ENCODE data around the gene AUH.
"Not testable (repeated sequence)": the region's sequence is repeated elsewhere in the genome, so short reads cannot be mapped to it uniquely, and the experiment has no call there.

AUH gene

DNA sequence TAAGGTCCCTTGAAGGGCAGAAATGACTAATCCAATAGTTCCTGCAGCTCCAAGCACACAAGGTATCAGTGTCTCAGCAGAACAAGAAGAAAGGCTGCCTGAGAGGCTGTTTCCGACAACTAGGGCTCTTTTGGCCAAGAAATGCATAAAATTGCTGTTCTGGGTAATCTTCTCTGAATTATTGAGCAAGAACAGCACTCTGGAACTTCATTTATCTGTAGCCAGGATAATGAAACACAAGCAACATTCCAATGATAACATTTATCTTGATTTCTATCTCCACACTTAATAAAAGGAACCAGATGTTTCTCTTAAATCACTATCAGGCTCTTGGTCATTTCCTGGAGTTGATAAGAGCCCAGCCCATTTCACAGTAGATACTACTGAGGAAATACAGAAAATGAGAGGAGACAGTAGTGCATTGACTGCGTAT lies 17.0 kb upstream of the AUH start:
- TF ChIP-seq, protein P1, sequence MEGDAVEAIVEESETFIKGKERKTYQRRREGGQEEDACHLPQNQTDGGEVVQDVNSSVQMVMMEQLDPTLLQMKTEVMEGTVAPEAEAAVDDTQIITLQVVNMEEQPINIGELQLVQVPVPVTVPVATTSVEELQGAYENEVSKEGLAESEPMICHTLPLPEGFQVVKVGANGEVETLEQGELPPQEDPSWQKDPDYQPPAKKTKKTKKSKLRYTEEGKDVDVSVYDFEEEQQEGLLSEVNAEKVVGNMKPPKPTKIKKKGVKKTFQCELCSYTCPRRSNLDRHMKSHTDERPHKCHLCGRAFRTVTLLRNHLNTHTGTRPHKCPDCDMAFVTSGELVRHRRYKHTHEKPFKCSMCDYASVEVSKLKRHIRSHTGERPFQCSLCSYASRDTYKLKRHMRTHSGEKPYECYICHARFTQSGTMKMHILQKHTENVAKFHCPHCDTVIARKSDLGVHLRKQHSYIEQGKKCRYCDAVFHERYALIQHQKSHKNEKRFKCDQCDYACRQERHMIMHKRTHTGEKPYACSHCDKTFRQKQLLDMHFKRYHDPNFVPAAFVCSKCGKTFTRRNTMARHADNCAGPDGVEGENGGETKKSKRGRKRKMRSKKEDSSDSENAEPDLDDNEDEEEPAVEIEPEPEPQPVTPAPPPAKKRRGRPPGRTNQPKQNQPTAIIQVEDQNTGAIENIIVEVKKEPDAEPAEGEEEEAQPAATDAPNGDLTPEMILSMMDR (IDR thresholded peaks at IDR 0.05; ENCODE audit: control insufficient read depth, extremely low read depth, insufficient read depth), result no peak
- no peak overlapping the region for H3K4me3 ChIP-seq (ENCODE audit: low read depth, low read length)
- no peak for DNase-seq (ENCODE audit: low read depth)

DNA sequence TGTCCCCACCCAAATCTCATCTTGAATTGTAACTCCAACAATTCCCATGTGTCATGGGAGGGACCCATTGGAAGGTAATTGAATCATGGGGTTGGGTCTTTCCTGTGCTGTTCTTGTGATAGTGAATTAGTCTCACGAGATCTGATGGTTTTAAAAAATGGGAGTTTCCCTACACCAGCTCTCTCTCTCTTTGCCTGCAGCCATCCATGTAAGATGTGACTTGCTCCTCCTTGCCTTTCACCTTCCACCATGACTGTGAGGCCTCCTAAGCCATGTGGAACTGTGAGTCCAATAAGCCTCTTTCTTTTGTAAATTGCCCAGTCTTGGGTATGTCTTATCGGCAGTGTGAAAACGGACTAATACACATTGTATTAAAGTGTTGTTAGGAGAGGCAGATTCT lies 16.3 kb upstream of the AUH start:
- not testable (repeated sequence) for DNase-seq (ENCODE audit: low read depth); H3K4me3 ChIP-seq (ENCODE audit: low read depth, low read length)

DNA sequence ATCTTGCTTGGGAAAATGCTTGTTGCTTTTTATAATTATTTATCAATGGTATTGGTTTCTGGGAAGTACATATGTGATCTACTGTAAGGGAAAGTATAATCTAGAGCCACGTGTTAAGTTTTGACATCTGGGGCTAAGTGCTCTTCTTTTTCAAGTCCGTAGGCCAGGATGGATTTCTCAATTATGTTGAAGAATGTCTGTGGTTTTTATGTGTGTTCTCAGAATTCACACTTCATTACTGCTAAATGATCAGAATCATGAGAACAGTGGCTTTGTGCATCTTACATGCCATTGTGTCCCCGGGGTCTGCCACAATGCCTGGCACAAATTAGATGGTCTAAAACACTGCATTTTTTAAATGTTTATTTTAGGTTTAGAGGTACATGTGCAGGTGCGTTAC lies 14.5 kb upstream of the AUH start:
- no peak overlapping the region for H3K4me3 ChIP-seq (ENCODE audit: low read depth, low read length)
- no peak for DNase-seq (ENCODE audit: low read depth)
- TF ChIP-seq, protein P1 (IDR thresholded peaks at IDR 0.05; ENCODE audit: control insufficient read depth, extremely low read depth, insufficient read depth), result no peak

DNA sequence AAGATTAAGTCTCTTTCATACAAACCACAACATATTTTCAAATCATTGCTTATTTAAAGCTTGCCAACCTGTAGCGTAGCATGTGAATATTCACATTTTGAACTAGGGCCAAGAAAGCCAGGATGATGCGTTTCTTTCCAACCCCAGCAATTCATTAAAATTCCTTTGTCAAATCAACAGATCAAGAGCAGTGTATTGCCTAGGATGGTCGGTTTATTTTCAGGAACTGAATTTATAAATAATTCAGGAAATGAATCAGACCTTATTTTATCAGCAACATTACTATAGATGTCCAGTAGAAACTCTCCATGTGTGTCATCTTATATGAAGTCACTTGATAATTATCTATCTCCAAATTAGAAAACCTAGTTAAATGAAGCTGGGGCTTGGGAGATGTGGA lies 13.2 kb upstream of the AUH start:
- H3K4me3 ChIP-seq (ENCODE audit: low read depth, low read length), result no peak overlapping the region
- TF ChIP-seq, protein P1 (IDR thresholded peaks at IDR 0.05; ENCODE audit: control insufficient read depth, extremely low read depth, insufficient read depth), result no peak
- DNase-seq (ENCODE audit: low read depth), result no peak

DNA sequence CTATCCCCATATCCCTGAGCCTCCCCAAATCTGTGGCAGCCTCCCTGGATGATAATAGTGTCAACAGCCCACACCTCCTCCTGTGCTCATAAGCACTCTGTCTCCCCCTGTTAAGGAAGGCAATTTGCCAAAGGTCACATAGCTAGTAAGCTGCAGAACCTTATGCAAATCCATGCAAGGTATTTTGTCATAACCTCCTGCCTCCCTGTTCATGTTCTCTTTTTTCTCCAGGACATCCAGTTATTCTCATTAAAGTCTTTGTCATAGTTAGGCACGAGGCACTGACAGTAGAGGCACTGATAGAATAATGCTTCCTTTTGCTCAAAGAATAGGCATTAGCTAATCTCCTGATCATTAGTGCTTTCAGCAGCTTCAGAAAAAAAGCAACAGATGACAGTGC lies 10.2 kb upstream of the AUH start:
- TF ChIP-seq, protein P1 (IDR thresholded peaks at IDR 0.05; ENCODE audit: control insufficient read depth, extremely low read depth, insufficient read depth), result no peak
- H3K4me3 ChIP-seq (ENCODE audit: low read depth, low read length), result no peak overlapping the region
- DNase-seq (ENCODE audit: low read depth), result no peak

DNA sequence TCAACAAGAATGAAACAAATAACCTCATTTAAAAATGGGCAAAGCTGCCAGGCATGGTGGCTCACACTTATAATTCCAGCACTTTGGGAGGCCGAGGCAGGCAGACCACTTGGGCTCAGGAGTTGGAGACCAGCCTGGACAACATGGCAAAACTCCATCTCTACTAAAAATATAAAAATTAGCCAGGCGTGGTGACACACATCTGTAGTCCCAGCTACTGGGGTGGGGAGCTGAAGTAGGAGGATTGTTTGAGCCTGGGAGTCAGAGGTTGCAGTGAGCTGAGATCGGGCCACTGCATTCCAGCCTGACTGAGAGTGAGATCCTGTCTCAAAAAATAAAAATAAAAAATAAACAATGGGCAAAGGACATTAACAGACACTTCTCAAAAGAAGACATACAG lies 8.3 kb upstream of the AUH start:
- DNase-seq (ENCODE audit: low read depth); H3K4me3 ChIP-seq (ENCODE audit: low read depth, low read length): not testable (repeated sequence)

DNA sequence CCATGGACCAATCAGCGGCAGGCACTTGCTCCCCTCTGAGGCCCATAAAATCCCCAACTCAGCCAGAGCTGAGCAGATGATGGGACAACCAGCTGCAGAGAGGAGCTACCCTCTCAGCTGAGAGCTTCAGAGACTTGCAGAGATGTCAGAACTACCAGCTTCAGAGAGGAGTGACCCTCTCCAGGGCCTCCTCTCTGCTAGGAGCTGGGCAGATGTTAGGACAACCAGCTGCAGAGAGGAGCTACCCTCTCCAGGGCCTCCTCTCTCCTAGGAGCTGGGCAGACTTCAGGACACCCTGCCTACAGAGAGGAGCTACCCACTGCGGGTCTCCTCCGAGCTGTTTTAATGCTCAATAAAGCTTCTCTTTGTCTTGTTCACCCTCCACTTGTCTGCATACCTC lies 3.0 kb upstream of the AUH start:
- no peak overlapping the region for H3K4me3 ChIP-seq (ENCODE audit: low read depth, low read length)
- DNase-seq (ENCODE audit: low read depth), result no peak
- TF ChIP-seq, protein P1 (IDR thresholded peaks at IDR 0.05; ENCODE audit: control insufficient read depth, extremely low read depth, insufficient read depth), result no peak

DNA sequence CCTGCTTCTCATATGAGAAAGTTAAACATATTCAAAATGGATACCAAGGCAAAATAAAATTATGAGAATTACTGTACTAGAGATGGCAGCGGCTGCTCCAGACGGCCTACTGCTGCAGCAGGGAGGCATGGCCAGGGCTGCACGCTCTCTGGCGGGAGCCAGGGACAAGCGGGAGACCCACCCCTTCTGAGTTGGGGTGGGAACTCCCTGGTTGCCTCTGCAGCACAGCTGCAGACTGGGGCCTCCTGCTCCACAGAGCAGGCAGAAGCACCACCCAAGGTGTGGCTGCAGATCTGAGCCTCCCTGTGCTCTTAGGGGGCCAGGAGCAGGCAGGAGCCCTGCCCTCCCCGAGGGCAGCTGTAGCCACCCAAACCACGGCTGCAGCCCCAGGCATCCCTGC lies 2.3 kb upstream of the AUH start:
- TF ChIP-seq, protein P1 (IDR thresholded peaks at IDR 0.05; ENCODE audit: control insufficient read depth, extremely low read depth, insufficient read depth), result no peak
- DNase-seq (ENCODE audit: low read depth), result no peak
- H3K4me3 ChIP-seq (ENCODE audit: low read depth, low read length), result no peak overlapping the region

Measured in LNCaP clone FGC (cell line).